ENCODE data around the gene LINC00632.
"Not testable (repeated sequence)": the region's sequence is repeated elsewhere in the genome, so short reads cannot be mapped to it uniquely, and the experiment has no call there.

The LINC00632 gene

GRCh38 chrX:140709421-140709846 is at the start of gene LINC00632:
TSS of gene LINC00632 (plus strand) at chrX:140709759.
- DNase-seq (ENCODE audit: low spot score), result no peak

GRCh38 chrX:140661643-140662042 is 47.9 kb upstream of the LINC00632 start:
- no peak for DNase-seq (ENCODE audit: low spot score)

- no peak for DNase-seq (ENCODE audit: low spot score)
Measured at GRCh38 chrX:140664939-140665338, 44.6 kb upstream of the LINC00632 start.

GRCh38 chrX:140672840-140673731 is 36.5 kb upstream of the LINC00632 start:
- DNase-seq (ENCODE audit: low spot score), result no peak

GRCh38 chrX:140687706-140688105 is 21.9 kb upstream of the LINC00632 start:
- DNase-seq (ENCODE audit: low spot score), result no peak

GRCh38 chrX:140691596-140691995 is 18.0 kb upstream of the LINC00632 start:
- DNase-seq (ENCODE audit: low spot score), result not testable (repeated sequence)

GRCh38 chrX:140697618-140698017 is 11.9 kb upstream of the LINC00632 start:
- DNase-seq (ENCODE audit: low spot score), result no peak

- DNase-seq (ENCODE audit: low spot score), result peak; percentile 0
Measured at GRCh38 chrX:140701480-140701879, 8.1 kb upstream of the LINC00632 start.

GRCh38 chrX:140710710-140711109 is 1.2 kb downstream of the LINC00632 start:
- no peak for DNase-seq (ENCODE audit: low spot score)

- DNase-seq (ENCODE audit: low spot score), result no peak
Measured at GRCh38 chrX:140711894-140712293, 2.3 kb downstream of the LINC00632 start.

GRCh38 chrX:140712413-140713173 is 3.0 kb downstream of the LINC00632 start:
- peak; percentile 41 for DNase-seq (ENCODE audit: low spot score)

- DNase-seq (ENCODE audit: low spot score), result no peak
Measured at GRCh38 chrX:140713174-140713539, 3.6 kb downstream of the LINC00632 start.

- no peak for DNase-seq (ENCODE audit: low spot score)
Measured at GRCh38 chrX:140715787-140716186, 6.2 kb downstream of the LINC00632 start.

GRCh38 chrX:140723121-140723715 is 13.7 kb downstream of the LINC00632 start:
- DNase-seq (ENCODE audit: low spot score), result no peak

- DNase-seq (ENCODE audit: low spot score), result no peak
Measured at GRCh38 chrX:140724309-140724708, 14.8 kb downstream of the LINC00632 start.

- no peak for DNase-seq (ENCODE audit: low spot score)
Measured at GRCh38 chrX:140724736-140725135, 15.2 kb downstream of the LINC00632 start.

- no peak for DNase-seq (ENCODE audit: low spot score)
Measured at GRCh38 chrX:140725500-140725899, 15.9 kb downstream of the LINC00632 start.

- peak; percentile 6 for DNase-seq (ENCODE audit: low spot score)
Measured at GRCh38 chrX:140733766-140734342, 24.3 kb downstream of the LINC00632 start.

GRCh38 chrX:140744085-140744484 is 34.5 kb downstream of the LINC00632 start:
- DNase-seq (ENCODE audit: low spot score), result peak; percentile 29

- no peak for DNase-seq (ENCODE audit: low spot score)
Measured at GRCh38 chrX:140756941-140757340, 47.4 kb downstream of the LINC00632 start.

- DNase-seq (ENCODE audit: low spot score), result peak; percentile 22
Measured at GRCh38 chrX:140762061-140762460, 52.5 kb downstream of the LINC00632 start.

GRCh38 chrX:140764401-140764919 is 54.9 kb downstream of the LINC00632 start:
- no peak for DNase-seq (ENCODE audit: low spot score)
